KMS-11 (cell line): ENCODE measurements around the gene SRSF10.

Source experiments
- H2AFZ ChIP-seq: fragments of 200-600 bp; sonication (generic); 2 replicates; pipeline ENCODE4 v1.6.1; 2016; ENCODE audit warnings: antibody characterized with exemption, mixed run types, low read depth
- H3K27ac ChIP-seq: fragments of 200-600 bp; sonication (generic); 2 replicates; pipeline ENCODE4 v1.6.1; 2016; ENCODE audit warnings: mild to moderate bottlenecking, mixed run types
- H3K27me3 ChIP-seq: fragments of 200-600 bp; sonication (generic); 2 replicates; pipeline ENCODE4 v1.6.1; 2017; ENCODE audit warnings: mild to moderate bottlenecking, low read depth, mixed run types, moderate library complexity; ENCODE audit not compliant: insufficient read depth
- H3K36me3 ChIP-seq: fragments of 200-600 bp; sonication (generic); 2 replicates; pipeline ENCODE4 v1.6.1; 2017; ENCODE audit warnings: mild to moderate bottlenecking, mixed run types; ENCODE audit not compliant: insufficient read depth
- H3K4me1 ChIP-seq: fragments of 200-600 bp; sonication (generic); 2 replicates; pipeline ENCODE4 v1.6.1; 2016; ENCODE audit warnings: mild to moderate bottlenecking, low read depth, mixed run types; ENCODE audit not compliant: poor library complexity, severe bottlenecking
- H3K4me2 ChIP-seq: fragments of 200-600 bp; sonication (generic); 2 replicates; pipeline ENCODE4 v1.7.0; 2016; ENCODE audit warnings: mild to moderate bottlenecking, mixed run types
- H3K4me3 ChIP-seq: fragments of 200-600 bp; sonication (generic); IDR thresholded peaks from 2 replicates; pipeline ENCODE4 v1.6.1; 2017; ENCODE audit warnings: low read depth, low read length, mixed read lengths; ENCODE audit not compliant: insufficient read depth
- H3K79me2 ChIP-seq: fragments of 200-600 bp; sonication (generic); 2 replicates; pipeline ENCODE4 v1.6.1; 2016; ENCODE audit warnings: low read depth, mixed run types; ENCODE audit not compliant: insufficient read depth
- H3K9ac ChIP-seq: fragments of 200-600 bp; sonication (generic); 2 replicates; pipeline ENCODE4 v1.6.1; 2016; ENCODE audit warnings: mild to moderate bottlenecking, mixed run types
- H4K20me1 ChIP-seq: fragments of 200-600 bp; sonication (generic); 2 replicates; pipeline ENCODE4 v1.6.1; 2016; ENCODE audit warnings: mild to moderate bottlenecking, mixed run types; ENCODE audit not compliant: insufficient read depth
- TF ChIP-seq, protein P1 (sequence below): fragments of 200-600 bp; sonication (generic); conservative IDR thresholded peaks from 2 replicates; pipeline ENCODE4 v1.6.1; 2017; ENCODE audit warnings: low read depth, mild to moderate bottlenecking, antibody characterized with exemption, low read length, moderate library complexity, mixed read lengths

The SRSF10 gene

DNA sequence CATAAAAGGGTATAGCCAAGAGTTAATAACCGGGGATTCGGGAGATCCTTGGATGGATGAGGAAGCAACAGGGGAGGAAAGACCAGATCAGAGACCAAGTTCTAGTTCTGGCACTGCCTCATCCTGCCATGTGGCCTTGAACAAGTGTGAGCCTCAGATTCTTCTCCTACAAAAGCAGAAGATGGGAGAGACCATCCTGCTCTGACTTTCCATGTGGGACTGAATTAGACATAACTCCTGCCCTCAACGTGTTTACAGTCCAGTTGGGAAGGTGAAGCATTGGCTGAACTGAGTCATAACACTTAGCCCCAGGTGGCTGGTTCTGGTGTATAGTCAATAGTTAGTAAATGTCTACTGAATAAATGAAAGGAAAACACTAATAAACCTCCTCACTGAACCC is 54.8 kb downstream of the SRSF10 start:
- TF ChIP-seq, protein P1, sequence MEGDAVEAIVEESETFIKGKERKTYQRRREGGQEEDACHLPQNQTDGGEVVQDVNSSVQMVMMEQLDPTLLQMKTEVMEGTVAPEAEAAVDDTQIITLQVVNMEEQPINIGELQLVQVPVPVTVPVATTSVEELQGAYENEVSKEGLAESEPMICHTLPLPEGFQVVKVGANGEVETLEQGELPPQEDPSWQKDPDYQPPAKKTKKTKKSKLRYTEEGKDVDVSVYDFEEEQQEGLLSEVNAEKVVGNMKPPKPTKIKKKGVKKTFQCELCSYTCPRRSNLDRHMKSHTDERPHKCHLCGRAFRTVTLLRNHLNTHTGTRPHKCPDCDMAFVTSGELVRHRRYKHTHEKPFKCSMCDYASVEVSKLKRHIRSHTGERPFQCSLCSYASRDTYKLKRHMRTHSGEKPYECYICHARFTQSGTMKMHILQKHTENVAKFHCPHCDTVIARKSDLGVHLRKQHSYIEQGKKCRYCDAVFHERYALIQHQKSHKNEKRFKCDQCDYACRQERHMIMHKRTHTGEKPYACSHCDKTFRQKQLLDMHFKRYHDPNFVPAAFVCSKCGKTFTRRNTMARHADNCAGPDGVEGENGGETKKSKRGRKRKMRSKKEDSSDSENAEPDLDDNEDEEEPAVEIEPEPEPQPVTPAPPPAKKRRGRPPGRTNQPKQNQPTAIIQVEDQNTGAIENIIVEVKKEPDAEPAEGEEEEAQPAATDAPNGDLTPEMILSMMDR = no peak

GRCh38 chr1:23924601-23925000 is 55.5 kb downstream of the SRSF10 start:
- TF ChIP-seq, protein P1 = no peak
- Histone ChIP-seq H3K27ac (no peak overlapping the region), H3K27me3 (no peaks in the 10 kb centered on the region), H3K4me3 (no peak overlapping the region), H3K36me3 (no peaks in the 10 kb centered on the region), H4K20me1 (no peaks in the 10 kb centered on the region), H3K79me2 (no peaks in the 10 kb centered on the region), H3K9ac (no peak overlapping the region), H3K4me2 (no peak overlapping the region), H3K4me1 (peaks cover 17% of the 10 kb centered on the region), H2AFZ (no peak overlapping the region)

More for the DNA sequence above, 54.8 kb downstream of the SRSF10 start:
- Histone ChIP-seq H2AFZ (no peak overlapping the region), H3K79me2 (no peaks in the 10 kb centered on the region), H3K4me3 (no peak overlapping the region), H3K36me3 (no peaks in the 10 kb centered on the region), H3K27me3 (no peaks in the 10 kb centered on the region), H3K4me2 (no peak overlapping the region), H3K27ac (no peak overlapping the region), H3K4me1 (peaks cover 11% of the 10 kb centered on the region), H3K9ac (no peak overlapping the region), H4K20me1 (no peaks in the 10 kb centered on the region)

DNA sequence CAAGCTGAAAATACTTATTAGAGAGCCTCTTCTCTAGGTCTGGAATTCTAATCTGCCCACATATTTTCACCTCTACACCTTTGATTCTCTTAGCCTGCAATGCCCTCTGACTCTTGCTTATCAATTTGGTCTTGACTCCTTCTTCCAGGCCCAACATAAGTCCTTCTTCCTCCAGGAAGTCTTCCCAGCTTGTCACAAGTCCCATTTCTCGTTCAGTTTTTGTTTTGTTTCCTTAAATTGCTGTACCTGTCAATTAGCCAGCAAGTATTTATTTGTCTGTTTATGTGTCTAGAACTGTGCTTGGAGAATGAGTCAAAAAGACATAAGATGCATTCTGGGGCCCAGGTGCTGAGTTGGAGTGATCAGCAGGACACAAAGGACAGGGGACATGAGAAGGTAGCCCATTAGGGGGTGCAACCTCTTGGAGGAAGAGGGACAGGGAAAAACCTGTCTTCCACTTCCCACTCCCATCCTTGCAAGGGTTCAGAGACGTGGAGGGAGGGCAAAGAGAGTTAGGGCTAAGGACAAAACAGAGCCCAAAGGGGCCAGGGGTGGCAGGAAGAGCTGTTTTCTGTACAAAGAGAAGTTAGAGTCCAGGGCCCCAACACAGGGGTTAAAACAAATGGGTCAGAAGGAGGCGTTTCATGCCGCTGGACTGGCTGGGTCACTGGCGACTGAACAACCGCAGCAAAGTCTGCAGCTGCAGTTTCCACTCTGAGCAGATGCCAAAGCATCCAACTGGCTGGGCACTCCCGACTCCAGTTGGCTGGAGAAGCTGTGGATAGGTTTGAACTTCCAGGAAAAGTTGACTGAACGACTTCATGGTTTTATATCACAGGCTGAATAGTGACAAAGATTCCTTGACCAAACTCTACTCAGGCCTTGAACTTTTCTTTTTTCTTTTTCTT is 56.3 kb downstream of the SRSF10 start:
- Histone ChIP-seq H3K4me1 (peaks cover 25% of the 10 kb centered on the region), H2AFZ (no peak overlapping the region), H3K4me3 (no peak overlapping the region), H3K4me2 (no peak overlapping the region), H4K20me1 (no peaks in the 10 kb centered on the region), H3K27ac (no peak overlapping the region), H3K9ac (no peak overlapping the region), H3K36me3 (no peaks in the 10 kb centered on the region), H3K27me3 (no peaks in the 10 kb centered on the region), H3K79me2 (no peaks in the 10 kb centered on the region)
- TF ChIP-seq, protein P1 = no peak

DNA sequence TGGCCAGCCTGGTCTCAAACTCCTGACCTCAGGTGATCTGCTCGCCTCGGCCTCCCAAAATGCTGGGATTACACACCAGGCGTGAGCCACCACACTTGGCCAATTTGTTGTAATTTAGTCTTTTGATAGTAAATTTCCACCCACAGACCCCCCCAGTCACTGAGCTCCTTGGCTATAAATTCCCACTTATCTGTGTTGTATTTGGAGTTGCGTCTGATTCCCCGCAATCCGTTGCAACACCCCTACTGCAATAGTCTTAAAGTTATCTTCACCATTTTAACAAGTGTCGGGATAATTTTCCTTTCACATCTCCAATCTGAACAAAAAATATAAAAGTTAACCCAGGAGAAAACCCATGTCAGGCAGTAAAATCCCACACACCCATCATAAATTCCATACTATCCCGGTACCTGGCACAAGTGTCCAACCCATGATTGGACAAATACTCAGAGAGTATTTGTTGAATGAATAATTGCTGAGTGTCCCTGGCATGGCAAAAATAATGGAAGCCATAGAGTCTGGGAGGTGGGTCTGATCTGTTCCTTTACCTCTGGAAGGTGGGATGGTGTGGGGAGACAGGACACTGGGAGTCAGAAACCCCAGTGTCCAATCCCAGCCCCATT is 57.7 kb downstream of the SRSF10 start:
- no peak overlapping the region for H3K9ac ChIP-seq
- no peaks in the 10 kb centered on the region for H3K36me3 ChIP-seq
- H3K4me3 ChIP-seq = no peak overlapping the region
- H3K4me1 ChIP-seq = peaks cover 28% of the 10 kb centered on the region
- H3K27ac ChIP-seq = no peak overlapping the region
- no peaks in the 10 kb centered on the region for H4K20me1 ChIP-seq
- no peak overlapping the region for H3K4me2 ChIP-seq
- TF ChIP-seq, protein P1 = no peak
- H2AFZ ChIP-seq = no peak overlapping the region
- no peaks in the 10 kb centered on the region for H3K27me3 ChIP-seq
- no peaks in the 10 kb centered on the region for H3K79me2 ChIP-seq
